OCI-LY1 (cell line): Measurements from ENCODE around the gene SIGLEC6.

Experiments
- EZH2 ChIP-seq: fragments of 200-600 bp; sonication (generic), shearing (Covaris generic); IDR thresholded peaks from 2 replicates; pipeline ENCODE4 v1.8.0; 2017; ENCODE audit warnings: borderline replicate concordance, mixed run types, mild to moderate bottlenecking, antibody characterized with exemption, low read length, moderate library complexity, mixed read lengths
- TF ChIP-seq, protein P1 (sequence below): fragments of 200-600 bp; sonication (generic), shearing (Covaris generic); IDR thresholded peaks from 2 replicates; pipeline ENCODE4 v1.5.1; 2017; ENCODE audit warnings: mild to moderate bottlenecking, antibody characterized with exemption, low read length, moderate library complexity, mixed read lengths

DNA sequence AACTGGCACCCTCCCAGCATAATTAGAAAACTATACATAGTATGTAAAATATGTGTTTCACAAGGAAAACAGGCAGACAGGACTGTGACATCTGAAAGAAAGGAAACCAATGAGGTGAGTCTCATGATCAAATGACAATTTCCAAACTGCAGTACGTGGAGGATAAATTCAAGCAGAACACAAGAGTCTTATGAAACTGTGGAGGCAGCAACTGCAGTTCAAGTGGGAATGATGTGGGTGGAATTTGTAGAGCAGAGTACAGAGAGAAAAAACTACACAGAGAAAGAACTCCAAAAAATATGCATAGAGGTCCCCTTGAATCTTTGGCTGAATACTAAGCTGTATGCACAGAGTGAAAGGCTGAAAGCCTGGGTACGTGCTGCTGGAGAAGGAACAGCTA, 9.7 kb downstream of the SIGLEC6 start:
- TF ChIP-seq, protein P1, sequence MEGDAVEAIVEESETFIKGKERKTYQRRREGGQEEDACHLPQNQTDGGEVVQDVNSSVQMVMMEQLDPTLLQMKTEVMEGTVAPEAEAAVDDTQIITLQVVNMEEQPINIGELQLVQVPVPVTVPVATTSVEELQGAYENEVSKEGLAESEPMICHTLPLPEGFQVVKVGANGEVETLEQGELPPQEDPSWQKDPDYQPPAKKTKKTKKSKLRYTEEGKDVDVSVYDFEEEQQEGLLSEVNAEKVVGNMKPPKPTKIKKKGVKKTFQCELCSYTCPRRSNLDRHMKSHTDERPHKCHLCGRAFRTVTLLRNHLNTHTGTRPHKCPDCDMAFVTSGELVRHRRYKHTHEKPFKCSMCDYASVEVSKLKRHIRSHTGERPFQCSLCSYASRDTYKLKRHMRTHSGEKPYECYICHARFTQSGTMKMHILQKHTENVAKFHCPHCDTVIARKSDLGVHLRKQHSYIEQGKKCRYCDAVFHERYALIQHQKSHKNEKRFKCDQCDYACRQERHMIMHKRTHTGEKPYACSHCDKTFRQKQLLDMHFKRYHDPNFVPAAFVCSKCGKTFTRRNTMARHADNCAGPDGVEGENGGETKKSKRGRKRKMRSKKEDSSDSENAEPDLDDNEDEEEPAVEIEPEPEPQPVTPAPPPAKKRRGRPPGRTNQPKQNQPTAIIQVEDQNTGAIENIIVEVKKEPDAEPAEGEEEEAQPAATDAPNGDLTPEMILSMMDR, result no peak
- no peak for TF ChIP-seq EZH2
